NCI-H187 treated with DMSO at 0.1 percent for 48 hours (cell line): ENCODE data around the gene LCT.
"Not testable (repeated sequence)": the region's sequence is repeated elsewhere in the genome, so short reads cannot be mapped to it uniquely, and the experiment has no call there.

Experiments
- DNase-seq: peaks from one replicate; lab custom pipeline; 2025; lab: John Stamatoyannopoulos, UW

The LCT gene

GRCh38 chr2:135836596-135837270 is at the start of gene LCT:
Gene LCT, minus strand, starts transcription at chr2:135837184. Its CDS starts 15 bp downstream, at chr2:135837169.
- no peak for DNase-seq

GRCh38 chr2:135885709-135886108 is 48.7 kb upstream of the LCT start:
- no peak for DNase-seq

DNA sequence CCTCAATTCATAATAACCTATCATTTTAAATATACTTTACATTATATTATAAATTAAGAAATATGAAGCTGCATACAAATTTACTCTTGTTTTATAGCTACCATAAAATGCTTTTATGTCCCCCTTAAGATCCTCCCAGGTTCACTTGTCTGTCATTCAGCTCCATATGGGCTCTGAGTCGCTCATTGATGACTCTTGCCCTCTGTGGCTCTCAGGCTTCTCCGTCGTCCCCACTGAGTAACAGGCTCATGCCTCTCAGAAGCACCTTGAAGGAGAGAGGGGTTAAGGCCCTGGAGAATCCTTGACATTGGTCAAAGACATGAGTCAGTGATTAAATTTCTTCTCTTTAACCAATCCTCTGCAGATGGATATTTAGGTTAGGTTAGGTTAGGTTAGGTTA is 45.4 kb upstream of the LCT start:
- DNase-seq: no peak

DNA sequence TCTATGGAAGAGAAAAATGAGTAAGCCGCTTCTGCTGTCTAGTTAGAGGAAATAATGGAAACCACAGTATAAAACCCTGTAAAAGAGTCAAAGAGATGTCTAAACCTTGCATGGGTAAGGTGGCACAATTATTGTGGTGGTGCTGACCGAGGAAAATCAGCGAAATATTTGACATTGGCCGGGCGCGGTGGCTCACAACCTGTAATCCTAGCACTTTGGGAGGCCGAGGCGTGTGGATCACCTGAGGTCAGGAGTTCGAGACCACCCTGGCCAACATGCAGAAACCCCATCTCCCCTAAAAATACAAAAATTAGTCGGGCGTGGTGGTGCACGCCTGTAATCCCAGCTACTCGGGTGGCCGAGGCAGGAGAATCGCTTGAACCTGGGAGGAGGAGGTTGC is 39.8 kb upstream of the LCT start:
- DNase-seq: not testable (repeated sequence)

- DNase-seq: peak; percentile 73
Measured at GRCh38 chr2:135876066-135876711, 39.2 kb upstream of the LCT start, which contains the start of gene MCM6. Gene MCM6, minus strand, starts transcription at chr2:135876443. Its CDS starts 78 bp downstream, at chr2:135876365.

GRCh38 chr2:135875491-135876065 is 38.6 kb upstream of the LCT start:
- no peak for DNase-seq

DNA sequence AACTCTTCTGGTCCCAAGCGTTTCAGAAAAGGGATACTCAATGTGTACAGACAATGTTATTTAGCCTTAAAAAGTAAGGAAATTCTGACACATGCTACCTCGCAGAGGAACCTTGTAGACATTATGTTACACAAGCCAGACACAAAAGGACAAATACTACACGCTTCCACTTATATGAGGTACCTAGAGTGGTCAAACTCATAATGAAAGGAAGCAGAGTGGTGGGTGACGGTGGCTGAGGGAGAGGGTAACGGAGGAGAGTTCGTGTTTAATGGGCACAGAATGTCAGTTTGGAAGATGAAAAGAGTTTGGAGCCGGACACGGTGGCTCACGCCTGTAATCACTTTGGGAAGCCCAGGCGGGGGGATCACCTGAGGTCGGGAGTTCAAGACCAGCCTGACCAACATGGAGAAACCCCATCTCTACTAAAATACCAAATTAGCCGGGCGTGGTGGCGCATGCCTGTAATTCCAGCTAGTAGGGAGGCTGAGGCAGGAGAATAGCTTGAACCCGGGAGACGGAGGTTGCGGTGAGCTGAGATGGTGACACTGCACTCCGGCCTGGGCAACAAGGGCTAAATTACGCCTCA is 37.9 kb upstream of the LCT start:
- no peak for DNase-seq

- DNase-seq: no peak
Measured at GRCh38 chr2:135870571-135870970, 33.6 kb upstream of the LCT start.

- DNase-seq: no peak
Measured at GRCh38 chr2:135863233-135863632, 26.2 kb upstream of the LCT start.

GRCh38 chr2:135862718-135863117 is 25.7 kb upstream of the LCT start:
- DNase-seq: no peak

- no peak for DNase-seq
Measured at GRCh38 chr2:135853401-135853800, 16.4 kb upstream of the LCT start.

DNA sequence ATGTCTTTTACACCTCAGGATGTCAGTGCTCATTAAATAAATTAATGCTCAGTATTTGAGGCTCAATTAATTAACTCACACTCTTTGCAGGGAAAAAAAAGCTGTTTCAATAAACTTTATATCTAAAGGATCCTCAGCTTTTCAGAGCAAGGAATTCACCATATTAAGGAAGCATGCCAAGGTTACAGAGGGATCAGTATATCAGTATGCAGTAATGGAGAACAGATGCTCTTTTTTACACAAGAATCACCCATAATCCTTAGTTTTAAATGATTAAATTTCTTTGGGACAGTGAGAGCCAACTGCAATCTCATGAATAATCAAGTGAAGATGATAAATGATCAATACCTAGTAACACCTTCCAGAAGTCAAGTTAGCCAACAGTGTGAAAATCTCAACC is 14.9 kb upstream of the LCT start:
- DNase-seq: no peak

- DNase-seq: no peak
Measured at GRCh38 chr2:135850892-135851668, 14.1 kb upstream of the LCT start.

DNA sequence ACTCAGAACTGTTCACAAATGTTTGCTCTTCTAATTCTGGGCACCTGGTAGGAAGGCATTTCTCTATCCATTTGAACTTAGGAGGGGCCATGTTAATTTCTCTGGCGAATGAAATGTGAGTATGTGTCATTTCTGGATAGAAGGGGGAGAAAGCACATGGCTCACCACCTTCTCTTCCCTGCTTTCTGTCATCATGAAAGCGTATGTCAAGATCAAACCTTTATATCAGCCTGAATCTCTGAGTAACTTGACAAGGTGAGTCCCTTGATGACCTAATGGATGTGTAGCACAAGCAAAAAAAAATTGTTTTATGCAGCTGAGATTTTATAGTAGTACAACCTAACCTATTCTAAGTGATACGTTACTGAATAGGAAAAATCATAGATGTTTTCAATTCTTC is 12.1 kb upstream of the LCT start:
- DNase-seq: no peak

- no peak for DNase-seq
Measured at GRCh38 chr2:135845997-135846396, 9.0 kb upstream of the LCT start.

GRCh38 chr2:135845257-135845656 is 8.3 kb upstream of the LCT start:
- DNase-seq: no peak

DNA sequence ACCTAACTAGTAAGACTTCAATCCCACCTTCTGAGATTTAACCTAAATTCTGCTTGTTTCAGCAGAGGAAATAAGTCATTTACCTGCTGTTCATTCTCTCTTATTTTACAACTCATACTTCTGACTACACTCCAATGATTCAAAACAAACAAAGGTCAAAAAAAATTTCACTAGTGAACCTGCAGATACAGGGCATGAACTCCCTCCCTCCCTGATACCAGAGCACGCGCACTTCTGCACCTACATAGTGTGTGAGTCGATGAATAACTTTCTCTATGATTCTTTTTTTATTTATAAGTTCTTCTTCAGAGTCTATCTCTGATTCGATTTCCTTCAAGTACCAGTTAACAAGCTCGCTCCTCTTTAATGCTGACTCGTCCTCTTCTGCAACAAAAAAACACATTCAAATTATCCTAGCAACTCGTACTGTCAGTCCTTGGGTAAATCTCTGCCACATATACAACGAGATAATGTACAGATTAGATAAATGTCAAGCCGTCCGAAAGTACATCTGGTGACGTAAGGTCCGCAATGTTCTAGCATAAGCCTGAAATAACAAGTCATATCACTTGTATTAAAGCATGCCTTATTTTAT is 7.4 kb upstream of the LCT start:
- DNase-seq: no peak

DNA sequence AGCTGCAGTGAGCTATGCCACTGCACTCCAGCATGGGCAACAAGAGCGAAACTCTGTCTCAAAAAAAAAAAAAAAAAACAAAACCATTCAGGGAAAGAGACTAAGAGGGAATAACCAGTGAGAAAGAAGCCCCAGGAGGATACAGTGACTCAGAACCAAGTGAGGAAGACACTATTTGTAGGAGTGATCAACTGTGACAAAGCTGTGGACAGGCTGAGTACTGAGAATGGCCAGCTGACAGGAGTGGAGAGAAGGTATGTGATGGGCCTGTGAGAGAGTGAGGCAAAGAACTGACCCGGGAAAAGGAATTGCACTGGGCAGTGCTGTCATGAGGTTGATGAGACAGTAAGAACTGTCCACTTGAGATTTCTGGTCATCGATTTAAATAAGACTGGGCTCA is 6.7 kb upstream of the LCT start:
- DNase-seq: no peak

- no peak for DNase-seq
Measured at GRCh38 chr2:135840601-135841000, 3.6 kb upstream of the LCT start.

DNA sequence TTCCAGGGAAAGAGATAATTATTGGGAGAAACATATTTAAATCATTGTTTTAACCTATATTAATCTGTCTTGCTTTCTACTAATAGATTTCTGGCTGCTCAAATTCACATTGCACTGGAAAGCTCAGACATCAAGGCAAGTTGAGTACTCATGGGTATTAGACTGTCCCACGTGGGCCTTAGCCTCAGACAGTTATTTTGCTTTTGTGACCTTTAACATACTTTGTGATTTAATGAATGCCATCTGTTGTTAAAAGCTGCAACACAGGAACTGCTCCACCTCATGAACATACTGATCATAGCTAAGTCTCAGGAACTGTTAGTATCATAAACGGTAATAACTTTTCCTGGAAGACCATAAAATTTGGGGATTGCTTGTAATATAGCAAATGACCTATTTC is 2.7 kb upstream of the LCT start:
- DNase-seq: no peak

- DNase-seq: no peak
Measured at GRCh38 chr2:135838502-135838901, 1.5 kb upstream of the LCT start.

DNA sequence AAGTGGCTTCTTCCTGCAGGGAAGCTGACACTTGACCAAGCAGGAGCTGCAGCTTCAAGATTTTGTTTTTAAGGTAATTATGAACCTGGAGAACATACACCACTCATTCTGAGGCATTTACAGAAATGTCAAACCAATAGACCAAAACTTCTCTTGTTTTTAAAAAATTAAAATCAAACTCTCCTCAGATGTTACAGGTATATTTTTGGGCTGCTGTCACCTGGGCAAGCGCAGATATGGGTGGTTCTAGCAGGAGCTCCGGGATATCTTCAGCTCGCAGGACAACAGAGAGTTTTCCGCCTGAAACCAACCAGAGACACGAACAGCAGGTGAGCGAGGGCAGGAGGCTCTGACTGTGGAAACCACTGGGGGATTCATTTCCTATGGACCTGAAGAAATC is 4.1 kb downstream of the LCT start:
- no peak for DNase-seq
